ENCODE measurements around the gene ANKS1B. TPM values are rescaled to one million over a fixed set of nuclear protein-coding genes. Genes with fewer than 3 reads are reported as not detected.

Gene ANKS1B
- total RNA-seq, 1 experiment from 2014 or later: 0.61 TPM

GRCh38 chr12:99920353-99920960 lies 64.3 kb downstream of the ANKS1B start:
- peaks cover 7% of the 10 kb centered on the region for H3K4me1 Mint-ChIP-seq (ENCODE audit: low read depth, unreplicated experiment)
- CTCF ChIA-PET: no interaction called here
- Histone ChIP-seq H3K9me3 (no peaks in the 10 kb centered on the region), H3K4me1 (peaks cover 14% of the 10 kb centered on the region), H3K27me3 (replicated peaks; ENCODE audit: control insufficient read depth, insufficient read depth, low read length) (no peaks in the 10 kb centered on the region), H3K36me3 (ENCODE audit: control insufficient read depth, insufficient read depth, low read length) (no peaks in the 10 kb centered on the region), H3K4me3 (ENCODE audit: low read depth, low read length) (no peak overlapping the region)
- no peak overlapping the region for H3K27ac Mint-ChIP-seq (ENCODE audit: unreplicated experiment)
- H3K4me3 Mint-ChIP-seq (ENCODE audit: unreplicated experiment): no peak overlapping the region
- POLR2A ChIA-PET: no interaction called here
- DNase-seq: no peak
- H3K36me3 Mint-ChIP-seq (ENCODE audit: insufficient read depth, unreplicated experiment): no peaks in the 10 kb centered on the region
- no TSS peak for BruUV-seq (replicated peaks)
- H3K9me3 Mint-ChIP-seq (ENCODE audit: unreplicated experiment): no peaks in the 10 kb centered on the region
- TF ChIP-seq, protein P1, sequence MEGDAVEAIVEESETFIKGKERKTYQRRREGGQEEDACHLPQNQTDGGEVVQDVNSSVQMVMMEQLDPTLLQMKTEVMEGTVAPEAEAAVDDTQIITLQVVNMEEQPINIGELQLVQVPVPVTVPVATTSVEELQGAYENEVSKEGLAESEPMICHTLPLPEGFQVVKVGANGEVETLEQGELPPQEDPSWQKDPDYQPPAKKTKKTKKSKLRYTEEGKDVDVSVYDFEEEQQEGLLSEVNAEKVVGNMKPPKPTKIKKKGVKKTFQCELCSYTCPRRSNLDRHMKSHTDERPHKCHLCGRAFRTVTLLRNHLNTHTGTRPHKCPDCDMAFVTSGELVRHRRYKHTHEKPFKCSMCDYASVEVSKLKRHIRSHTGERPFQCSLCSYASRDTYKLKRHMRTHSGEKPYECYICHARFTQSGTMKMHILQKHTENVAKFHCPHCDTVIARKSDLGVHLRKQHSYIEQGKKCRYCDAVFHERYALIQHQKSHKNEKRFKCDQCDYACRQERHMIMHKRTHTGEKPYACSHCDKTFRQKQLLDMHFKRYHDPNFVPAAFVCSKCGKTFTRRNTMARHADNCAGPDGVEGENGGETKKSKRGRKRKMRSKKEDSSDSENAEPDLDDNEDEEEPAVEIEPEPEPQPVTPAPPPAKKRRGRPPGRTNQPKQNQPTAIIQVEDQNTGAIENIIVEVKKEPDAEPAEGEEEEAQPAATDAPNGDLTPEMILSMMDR (IDR thresholded peaks at IDR 0.05; ENCODE audit: insufficient read depth in 1 of 2, low read depth in 1 of 2, low read length in 1 of 2, severe bottlenecking in 1 of 2, unreplicated experiment in 1 of 2): no peak
- intact Hi-C loops (cut with micrococcal nuclease; ENCODE audit: unreplicated experiment): no loop called here
- H3K27me3 Mint-ChIP-seq (ENCODE audit: insufficient read depth, unreplicated experiment): no peaks in the 10 kb centered on the region

DNA sequence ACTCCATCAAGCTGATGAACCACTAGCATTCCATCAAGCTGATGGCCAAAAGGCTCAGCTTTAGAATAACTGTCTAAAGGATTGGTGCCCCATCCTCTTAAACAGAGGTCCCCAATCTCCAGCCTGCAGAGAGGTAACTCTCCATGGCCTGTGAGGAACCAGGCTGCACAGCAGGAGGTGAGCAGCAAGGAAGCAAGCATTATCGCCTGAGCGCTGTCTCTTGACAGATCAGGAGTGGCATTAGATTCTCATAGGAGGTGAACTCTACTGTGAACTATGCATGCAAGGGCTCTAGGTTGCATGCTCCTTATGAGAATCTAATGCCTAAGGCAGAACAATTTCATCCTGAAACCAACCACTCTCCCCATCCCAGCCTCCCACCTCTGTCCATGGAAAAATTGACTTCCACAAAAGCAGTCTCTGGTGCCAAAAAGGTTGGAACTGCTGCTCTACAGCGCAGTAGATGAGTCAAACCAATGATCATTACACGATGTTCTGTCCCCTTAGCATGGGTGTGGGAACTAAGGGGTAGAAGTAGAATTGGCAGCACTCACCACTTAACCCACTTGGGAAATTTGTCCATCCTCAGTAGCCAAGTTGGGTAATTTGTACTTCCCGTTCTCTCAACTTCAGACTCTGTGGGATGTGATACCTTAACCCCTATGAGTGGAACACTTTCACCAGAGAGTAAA lies 66.9 kb downstream of the ANKS1B start:
- no peaks in the 10 kb centered on the region for H3K36me3 Mint-ChIP-seq (ENCODE audit: insufficient read depth, unreplicated experiment)
- no peak overlapping the region for H3K4me3 Mint-ChIP-seq (ENCODE audit: unreplicated experiment)
- no peaks in the 10 kb centered on the region for H3K27me3 Mint-ChIP-seq (ENCODE audit: insufficient read depth, unreplicated experiment)
- Histone ChIP-seq H3K9me3 (no peaks in the 10 kb centered on the region), H3K27me3 (replicated peaks; ENCODE audit: control insufficient read depth, insufficient read depth, low read length) (no peaks in the 10 kb centered on the region), H3K4me3 (ENCODE audit: low read depth, low read length) (no peak overlapping the region), H3K36me3 (ENCODE audit: control insufficient read depth, insufficient read depth, low read length) (no peaks in the 10 kb centered on the region), H3K4me1 (peaks cover 33% of the 10 kb centered on the region)
- TF ChIP-seq, protein P1 (IDR thresholded peaks at IDR 0.05; ENCODE audit: insufficient read depth in 1 of 2, low read depth in 1 of 2, low read length in 1 of 2, severe bottlenecking in 1 of 2, unreplicated experiment in 1 of 2): no peak
- H3K4me1 Mint-ChIP-seq (ENCODE audit: low read depth, unreplicated experiment): peaks cover 22% of the 10 kb centered on the region
- ChIA-PET CTCF (no interaction called here), POLR2A (no interaction called here)
- no peaks in the 10 kb centered on the region for H3K9me3 Mint-ChIP-seq (ENCODE audit: unreplicated experiment)
- no peak for DNase-seq
- BruUV-seq (replicated peaks): no TSS peak
- intact Hi-C loops (cut with micrococcal nuclease; ENCODE audit: unreplicated experiment): no loop called here
- H3K27ac Mint-ChIP-seq (ENCODE audit: unreplicated experiment): no peak overlapping the region

DNA sequence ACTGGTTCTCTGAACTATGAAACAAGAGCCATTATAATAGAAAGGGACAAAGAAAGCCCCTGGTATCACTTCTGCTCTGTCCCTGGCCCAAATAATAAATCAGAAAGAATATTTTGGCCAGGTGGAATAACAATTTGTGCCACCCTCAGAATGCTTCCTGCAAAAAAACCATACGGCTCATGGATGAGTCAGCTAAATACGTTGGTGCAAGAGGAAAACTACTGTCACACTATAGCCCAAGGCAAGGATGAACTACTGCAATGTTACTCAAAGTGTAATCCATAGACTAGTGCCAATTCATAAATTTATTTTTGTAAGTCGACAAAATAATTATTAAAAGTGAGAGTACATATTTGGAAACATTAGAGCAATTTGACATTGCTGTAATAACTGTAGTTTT lies 68.2 kb downstream of the ANKS1B start:
- Mint-ChIP-seq H3K9me3 (ENCODE audit: unreplicated experiment) (no peaks in the 10 kb centered on the region), H3K27me3 (ENCODE audit: insufficient read depth, unreplicated experiment) (no peaks in the 10 kb centered on the region), H3K4me1 (ENCODE audit: low read depth, unreplicated experiment) (peaks cover 22% of the 10 kb centered on the region), H3K27ac (ENCODE audit: unreplicated experiment) (no peak overlapping the region), H3K36me3 (ENCODE audit: insufficient read depth, unreplicated experiment) (no peaks in the 10 kb centered on the region), H3K4me3 (ENCODE audit: unreplicated experiment) (no peak overlapping the region)
- ChIA-PET CTCF (no interaction called here), POLR2A (no interaction called here)
- Histone ChIP-seq H3K36me3 (ENCODE audit: control insufficient read depth, insufficient read depth, low read length) (no peaks in the 10 kb centered on the region), H3K9me3 (no peaks in the 10 kb centered on the region), H3K27me3 (replicated peaks; ENCODE audit: control insufficient read depth, insufficient read depth, low read length) (no peaks in the 10 kb centered on the region), H3K4me3 (ENCODE audit: low read depth, low read length) (no peak overlapping the region), H3K4me1 (peaks cover 33% of the 10 kb centered on the region)
- intact Hi-C loops (cut with micrococcal nuclease; ENCODE audit: unreplicated experiment): no loop called here
- no TSS peak for BruUV-seq (replicated peaks)
- TF ChIP-seq, protein P1 (IDR thresholded peaks at IDR 0.05; ENCODE audit: insufficient read depth in 1 of 2, low read depth in 1 of 2, low read length in 1 of 2, severe bottlenecking in 1 of 2, unreplicated experiment in 1 of 2): no peak
- no peak for DNase-seq

Data from Caco-2 (cell line).